DND-41 (cell line): ENCODE data around the gene MRPL54.

ENCODE experiments used
- ATAC-seq: fragments of 200-7000 bp; cut with Tn5 transposase; 3 replicates; pipeline ENCODE4 v1.9.1; 2021; ENCODE audit warnings: low read depth; ENCODE audit not compliant: insufficient read depth
- DNase-seq: peaks from one replicate; pipeline ENCODE4 v3.0.0-alpha.2; 2020
- H2AFZ ChIP-seq: 2 replicates; pipeline ENCODE4 v1.6.0; 2012; ENCODE audit warnings: low read depth, low read length
- H3K27ac ChIP-seq: 2 replicates; pipeline ENCODE4 v1.5.1; 2012; ENCODE audit warnings: low read length, inconsistent platforms
- H3K27me3 ChIP-seq: fragments of 200-600 bp; sonication (generic); 2 replicates; pipeline ENCODE4 v1.6.0; 2012; ENCODE audit warnings: low read length, mild to moderate bottlenecking, inconsistent platforms; ENCODE audit not compliant: insufficient read depth, poor library complexity
- H3K36me3 ChIP-seq: 2 replicates; pipeline ENCODE4 v1.5.1; 2012; ENCODE audit warnings: low read length, inconsistent platforms; ENCODE audit not compliant: insufficient read depth
- H3K4me1 ChIP-seq: 2 replicates; pipeline ENCODE4 v1.5.1; 2012; ENCODE audit warnings: mild to moderate bottlenecking, low read length; ENCODE audit not compliant: insufficient read depth
- H3K4me2 ChIP-seq: 2 replicates; pipeline ENCODE4 v1.6.0; 2012; ENCODE audit warnings: mild to moderate bottlenecking, moderate library complexity, low read length, inconsistent platforms; ENCODE audit not compliant: insufficient read depth
- H3K4me3 ChIP-seq, 2 experiments: fragments of 200-600 bp in 1 of 2; shearing (Covaris generic) in 1 of 2; 2 replicates each; pipeline ENCODE4 v1.5.1; 2012 to 2016; ENCODE audit warnings: inconsistent platforms in 2 of 2, low read length in 2 of 2, mild to moderate bottlenecking in 2 of 2, low read depth in 1 of 2, moderate library complexity in 1 of 2
- H3K79me2 ChIP-seq: 2 replicates; pipeline ENCODE4 v1.6.0; 2012; ENCODE audit warnings: low read length, inconsistent platforms; ENCODE audit not compliant: insufficient read depth
- H3K9ac ChIP-seq: 2 replicates; pipeline ENCODE4 v1.6.0; 2012; ENCODE audit warnings: low read depth, mild to moderate bottlenecking, inconsistent platforms, low read length, moderate library complexity
- H3K9me3 ChIP-seq: 2 replicates; pipeline ENCODE4 v1.5.1; 2012; ENCODE audit warnings: low read length, moderate library complexity, mild to moderate bottlenecking, inconsistent platforms; ENCODE audit not compliant: insufficient read depth, severe bottlenecking
- H4K20me1 ChIP-seq: 2 replicates; pipeline ENCODE4 v1.6.0; 2012; ENCODE audit warnings: low read length; ENCODE audit not compliant: insufficient read depth
- CTCF ChIP-seq: IDR thresholded peaks from 2 replicates; pipeline ENCODE4 v1.5.1; 2012; ENCODE audit warnings: borderline replicate concordance, low read length, moderate library complexity, mild to moderate bottlenecking; ENCODE audit not compliant: poor library complexity, severe bottlenecking; ENCODE audit errors: extremely low read depth
- EZH2 ChIP-seq: IDR thresholded peaks from 3 replicates; pipeline ENCODE4 v1.6.1; 2012; ENCODE audit warnings: borderline replicate concordance, low read depth, mild to moderate bottlenecking, moderate library complexity, low read length, inconsistent platforms; ENCODE audit not compliant: severe bottlenecking

The MRPL54 gene

GRCh38 chr19:3773814-3774515 is 11.5 kb downstream of the MRPL54 start:
- H4K20me1 ChIP-seq, result no peaks in the 10 kb centered on the region
- no peak overlapping the region for H2AFZ ChIP-seq
- no peaks in the 10 kb centered on the region for H3K27me3 ChIP-seq
- H3K27ac ChIP-seq, result no peak overlapping the region
- no peaks in the 10 kb centered on the region for H3K9me3 ChIP-seq
- no peak for DNase-seq
- TF ChIP-seq EZH2 (no peak), CTCF (no peak)
- H3K9ac ChIP-seq, result no peak overlapping the region
- H3K79me2 ChIP-seq, result no peaks in the 10 kb centered on the region
- H3K4me3 ChIP-seq, result no peak overlapping the region
- ATAC-seq, result no peak
- 0 out of 2 replicates have a peak, but pooled peaks cover 7% of the 10 kb centered on the region for H3K36me3 ChIP-seq
- H3K4me1 ChIP-seq, result no peaks in the 10 kb centered on the region
- H3K4me2 ChIP-seq, result no peak overlapping the region

GRCh38 chr19:3774621-3775373 is 12.3 kb downstream of the MRPL54 start:
- no peak for DNase-seq

GRCh38 chr19:3775374-3775711 is 12.9 kb downstream of the MRPL54 start:
- Histone ChIP-seq H3K79me2 (no peaks in the 10 kb centered on the region), H3K27me3 (no peaks in the 10 kb centered on the region), H3K9me3 (no peaks in the 10 kb centered on the region), H3K4me1 (no peaks in the 10 kb centered on the region), H3K9ac (no peak overlapping the region), H4K20me1 (no peaks in the 10 kb centered on the region), H3K4me2 (no peak overlapping the region), H3K27ac (no peak overlapping the region), H3K36me3 (no peaks in the 10 kb centered on the region), H3K4me3 (no peak overlapping the region), H2AFZ (no peak overlapping the region)
- DNase-seq (no peak), ATAC-seq (no peak)
- TF ChIP-seq CTCF (no peak), EZH2 (no peak)

More at GRCh38 chr19:3774621-3775373, 12.3 kb downstream of the MRPL54 start:
- no peak overlapping the region for H2AFZ ChIP-seq
- no peaks in the 10 kb centered on the region for H3K36me3 ChIP-seq
- no peak overlapping the region for H3K4me3 ChIP-seq
- no peaks in the 10 kb centered on the region for H3K79me2 ChIP-seq
- no peaks in the 10 kb centered on the region for H3K4me1 ChIP-seq
- no peak for TF ChIP-seq CTCF
- no peak for TF ChIP-seq EZH2
- H3K27me3 ChIP-seq, result no peaks in the 10 kb centered on the region
- no peak overlapping the region for H3K4me2 ChIP-seq
- no peaks in the 10 kb centered on the region for H3K9me3 ChIP-seq
- no peaks in the 10 kb centered on the region for H4K20me1 ChIP-seq
- ATAC-seq, result no peak
- H3K9ac ChIP-seq, result no peak overlapping the region
- H3K27ac ChIP-seq, result no peak overlapping the region
